ENCODE data around the gene HSPA1B.

The HSPA1B gene

DNA sequence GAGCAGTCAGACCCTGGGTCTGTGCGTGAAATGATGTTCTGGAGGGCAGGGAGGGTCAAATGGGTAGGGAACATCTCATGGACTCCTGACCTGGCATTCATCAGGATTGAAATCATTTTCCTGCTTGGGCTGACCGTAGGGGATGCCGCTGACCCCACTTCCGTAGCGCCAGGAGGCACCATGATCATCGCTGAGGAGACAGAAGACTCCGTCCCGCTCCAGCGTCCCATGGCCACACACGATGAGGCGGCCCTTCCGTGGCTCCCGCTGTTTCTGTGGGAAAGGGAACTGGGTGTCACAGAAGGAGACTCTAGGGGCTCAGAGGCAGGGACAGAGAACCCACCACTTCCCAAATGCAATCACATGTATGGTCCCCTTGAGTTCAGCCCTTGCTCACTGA lies 32.8 kb downstream of the HSPA1B start:
- TF ChIP-seq, protein P1, sequence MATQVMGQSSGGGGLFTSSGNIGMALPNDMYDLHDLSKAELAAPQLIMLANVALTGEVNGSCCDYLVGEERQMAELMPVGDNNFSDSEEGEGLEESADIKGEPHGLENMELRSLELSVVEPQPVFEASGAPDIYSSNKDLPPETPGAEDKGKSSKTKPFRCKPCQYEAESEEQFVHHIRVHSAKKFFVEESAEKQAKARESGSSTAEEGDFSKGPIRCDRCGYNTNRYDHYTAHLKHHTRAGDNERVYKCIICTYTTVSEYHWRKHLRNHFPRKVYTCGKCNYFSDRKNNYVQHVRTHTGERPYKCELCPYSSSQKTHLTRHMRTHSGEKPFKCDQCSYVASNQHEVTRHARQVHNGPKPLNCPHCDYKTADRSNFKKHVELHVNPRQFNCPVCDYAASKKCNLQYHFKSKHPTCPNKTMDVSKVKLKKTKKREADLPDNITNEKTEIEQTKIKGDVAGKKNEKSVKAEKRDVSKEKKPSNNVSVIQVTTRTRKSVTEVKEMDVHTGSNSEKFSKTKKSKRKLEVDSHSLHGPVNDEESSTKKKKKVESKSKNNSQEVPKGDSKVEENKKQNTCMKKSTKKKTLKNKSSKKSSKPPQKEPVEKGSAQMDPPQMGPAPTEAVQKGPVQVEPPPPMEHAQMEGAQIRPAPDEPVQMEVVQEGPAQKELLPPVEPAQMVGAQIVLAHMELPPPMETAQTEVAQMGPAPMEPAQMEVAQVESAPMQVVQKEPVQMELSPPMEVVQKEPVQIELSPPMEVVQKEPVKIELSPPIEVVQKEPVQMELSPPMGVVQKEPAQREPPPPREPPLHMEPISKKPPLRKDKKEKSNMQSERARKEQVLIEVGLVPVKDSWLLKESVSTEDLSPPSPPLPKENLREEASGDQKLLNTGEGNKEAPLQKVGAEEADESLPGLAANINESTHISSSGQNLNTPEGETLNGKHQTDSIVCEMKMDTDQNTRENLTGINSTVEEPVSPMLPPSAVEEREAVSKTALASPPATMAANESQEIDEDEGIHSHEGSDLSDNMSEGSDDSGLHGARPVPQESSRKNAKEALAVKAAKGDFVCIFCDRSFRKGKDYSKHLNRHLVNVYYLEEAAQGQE (IDR thresholded peaks at IDR 0.05; ENCODE audit: insufficient read depth in 1 of 2, low read depth in 2 of 2, low read length in 2 of 2): no peak
- TF ChIP-seq FOXP2 (optimal IDR thresholded peaks at IDR 0.05; ENCODE audit: borderline replicate concordance, extremely low read depth, extremely low read length, insufficient read depth): no peak
- no peak for TF ChIP-seq POLR2AphosphoS5 (IDR thresholded peaks at IDR 0.05; ENCODE audit: low read depth, low read length)
- TF ChIP-seq SIN3A (IDR thresholded peaks at IDR 0.05; ENCODE audit: borderline replicate concordance, insufficient read depth, low read length): no peak
- TF ChIP-seq TAF1 (IDR thresholded peaks at IDR 0.05; ENCODE audit: borderline replicate concordance, insufficient read depth, low read length): no peak

DNA sequence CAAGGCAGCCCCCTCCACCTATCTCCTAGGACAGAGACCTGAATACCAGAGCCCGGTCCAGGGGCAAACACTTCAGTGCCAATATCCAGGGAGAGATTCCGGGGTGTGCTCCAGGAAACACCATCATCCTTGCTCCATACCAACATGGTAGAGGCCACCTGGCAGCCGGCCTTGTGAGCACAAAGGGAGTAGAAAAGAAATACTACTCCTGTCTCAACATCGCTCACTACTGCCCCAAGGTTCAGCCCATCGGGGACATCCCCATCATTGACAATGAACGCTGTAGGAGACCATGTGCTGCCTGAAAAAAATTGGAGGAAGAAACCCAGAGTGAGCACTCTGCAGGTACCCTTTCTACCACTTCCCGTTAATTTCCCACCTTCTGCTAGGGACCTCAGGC lies 33.6 kb downstream of the HSPA1B start:
- TF ChIP-seq SIN3A (IDR thresholded peaks at IDR 0.05; ENCODE audit: borderline replicate concordance, insufficient read depth, low read length) (no peak), POLR2AphosphoS5 (IDR thresholded peaks at IDR 0.05; ENCODE audit: low read depth, low read length) (no peak), TAF1 (IDR thresholded peaks at IDR 0.05; ENCODE audit: borderline replicate concordance, insufficient read depth, low read length) (no peak), FOXP2 (optimal IDR thresholded peaks at IDR 0.05; ENCODE audit: borderline replicate concordance, extremely low read depth, extremely low read length, insufficient read depth) (no peak)
- TF ChIP-seq, protein P1 (IDR thresholded peaks at IDR 0.05; ENCODE audit: insufficient read depth in 1 of 2, low read depth in 2 of 2, low read length in 2 of 2): no peak

DNA sequence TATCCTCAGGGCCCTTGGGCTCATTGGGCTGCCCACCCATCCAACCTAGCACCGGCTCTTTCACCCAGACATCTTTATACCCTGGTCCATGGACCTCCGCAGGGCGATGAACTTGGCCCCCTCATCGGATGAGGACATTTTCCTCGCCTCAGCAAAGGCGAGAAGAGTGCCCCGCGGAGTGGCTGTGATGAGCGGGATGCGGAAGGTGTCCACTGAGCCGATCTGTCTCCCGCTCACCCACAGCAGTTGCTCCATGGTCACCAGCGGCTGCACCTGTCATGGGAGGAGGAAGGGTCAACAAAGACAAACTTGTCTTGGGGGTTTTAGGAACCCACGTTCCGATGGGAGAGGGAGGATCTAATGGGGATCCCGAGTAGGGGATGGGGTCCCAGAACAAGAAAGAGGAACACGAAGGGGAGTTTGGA lies 34.4 kb downstream of the HSPA1B start:
- TF ChIP-seq, protein P1 (IDR thresholded peaks at IDR 0.05; ENCODE audit: insufficient read depth in 1 of 2, low read depth in 2 of 2, low read length in 2 of 2): no peak
- TF ChIP-seq POLR2AphosphoS5 (IDR thresholded peaks at IDR 0.05; ENCODE audit: low read depth, low read length): no peak
- TF ChIP-seq FOXP2 (optimal IDR thresholded peaks at IDR 0.05; ENCODE audit: borderline replicate concordance, extremely low read depth, extremely low read length, insufficient read depth): no peak
- TF ChIP-seq TAF1 (IDR thresholded peaks at IDR 0.05; ENCODE audit: borderline replicate concordance, insufficient read depth, low read length): no peak
- no peak for TF ChIP-seq SIN3A (IDR thresholded peaks at IDR 0.05; ENCODE audit: borderline replicate concordance, insufficient read depth, low read length)

DNA sequence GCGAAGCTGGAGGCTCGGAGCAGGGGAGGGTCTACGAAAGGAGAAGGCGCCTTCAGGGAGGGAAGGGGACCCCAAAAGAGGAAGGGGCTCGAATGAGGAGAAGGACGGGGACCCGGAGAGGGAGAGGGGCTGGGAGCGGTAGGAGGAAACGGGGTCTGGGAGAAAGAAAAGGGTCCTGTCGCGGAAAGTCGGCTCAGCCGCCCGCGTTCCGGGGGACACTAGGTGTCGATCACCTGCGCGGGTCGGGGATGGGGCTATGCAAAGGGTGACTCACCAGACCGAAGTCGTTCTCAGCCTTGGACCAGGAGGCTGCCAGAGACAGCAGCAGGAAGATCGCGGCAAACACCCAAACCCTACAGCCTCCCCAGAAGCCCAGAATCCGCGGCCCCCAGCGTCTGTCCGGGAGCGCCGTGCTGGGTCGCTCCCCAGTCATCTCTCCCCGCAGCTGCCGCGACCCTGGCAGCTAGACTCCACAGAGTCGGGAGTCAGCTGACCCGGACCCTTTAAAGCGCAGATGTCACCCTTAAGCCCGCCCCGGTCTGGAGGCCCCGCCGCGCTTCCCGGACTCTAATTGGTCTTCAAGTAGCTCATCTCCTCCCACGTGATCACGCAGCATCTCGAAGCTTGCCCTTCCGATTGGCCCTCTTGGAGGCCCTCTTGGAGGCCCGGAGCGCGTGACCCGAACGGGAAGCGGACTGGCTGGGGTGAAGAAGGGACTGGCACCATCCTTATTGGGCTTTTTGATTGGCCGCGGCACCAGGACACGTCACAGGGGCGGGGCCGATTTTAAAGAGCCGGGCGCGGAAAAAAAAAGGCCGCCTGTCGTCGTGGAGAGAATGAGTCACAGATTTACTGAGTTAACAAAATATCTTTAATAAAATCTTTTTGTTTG lies 35.1 kb downstream of the HSPA1B start, which contains the start of gene NEU1:
NEU1 (minus strand) TSS at position 478 of the 892 bp plus-strand sequence; CDS start at position 433, 45 bp downstream.
- TF ChIP-seq SIN3A (IDR thresholded peaks at IDR 0.05; ENCODE audit: borderline replicate concordance, insufficient read depth, low read length) (peak; percentile 100), FOXP2 (optimal IDR thresholded peaks at IDR 0.05; ENCODE audit: borderline replicate concordance, extremely low read depth, extremely low read length, insufficient read depth) (peak; percentile 75), TAF1 (IDR thresholded peaks at IDR 0.05; ENCODE audit: borderline replicate concordance, insufficient read depth, low read length) (peak; percentile 92), POLR2AphosphoS5 (IDR thresholded peaks at IDR 0.05; ENCODE audit: low read depth, low read length) (peak; percentile 99)
- TF ChIP-seq, protein P1 (IDR thresholded peaks at IDR 0.05; ENCODE audit: insufficient read depth in 1 of 2, low read depth in 2 of 2, low read length in 2 of 2): peak; percentile 49 to 58; a peak in 1 of 4 replicates
